GM04504 (cell line): ENCODE measurements around the gene CLCF1.
A peak's percentile ranks its signal among the peaks of the same experiment; 100 is the strongest.

ENCODE experiments used
- DNase-seq: peaks from one replicate; pipeline ENCODE4 v3.0.0-alpha.2; 2012; ENCODE audit warnings: low read depth

The CLCF1 gene

DNA sequence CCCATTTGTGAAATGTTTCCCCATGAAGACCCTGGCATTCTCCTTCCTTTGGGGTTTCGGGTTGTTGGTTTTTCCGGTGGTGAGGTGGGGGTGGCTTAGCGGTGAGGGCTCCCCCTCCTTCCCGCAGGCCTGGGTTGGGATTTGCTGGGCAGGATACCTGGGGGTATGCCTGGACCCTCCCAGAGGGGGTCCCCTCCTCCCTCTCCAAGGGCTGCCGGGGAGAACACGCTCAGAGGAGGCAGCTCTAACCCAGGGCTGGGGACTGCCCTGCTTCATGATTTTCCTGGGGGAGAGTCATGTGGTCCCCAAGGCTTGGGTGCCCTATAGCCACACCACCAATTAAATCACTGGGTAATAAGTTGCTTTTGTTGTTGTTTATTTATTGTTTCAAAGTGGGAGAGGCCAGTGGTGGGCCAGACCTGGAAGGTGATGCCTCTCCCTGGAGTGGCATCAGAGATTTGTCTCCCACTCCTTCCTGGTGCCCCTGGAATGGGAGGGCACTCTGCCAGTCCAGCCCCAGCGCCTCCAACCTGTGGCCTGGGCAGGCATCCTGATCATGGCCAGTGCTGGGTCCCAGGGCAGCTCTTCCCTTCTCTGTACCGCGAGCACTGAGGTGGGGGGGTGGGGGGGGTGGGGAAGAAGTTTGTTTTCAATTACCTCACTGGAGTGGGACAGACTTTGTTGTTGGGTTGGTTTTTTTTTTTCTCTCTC, 1.3 kb upstream of the CLCF1 start:
- no peak for DNase-seq

DNA sequence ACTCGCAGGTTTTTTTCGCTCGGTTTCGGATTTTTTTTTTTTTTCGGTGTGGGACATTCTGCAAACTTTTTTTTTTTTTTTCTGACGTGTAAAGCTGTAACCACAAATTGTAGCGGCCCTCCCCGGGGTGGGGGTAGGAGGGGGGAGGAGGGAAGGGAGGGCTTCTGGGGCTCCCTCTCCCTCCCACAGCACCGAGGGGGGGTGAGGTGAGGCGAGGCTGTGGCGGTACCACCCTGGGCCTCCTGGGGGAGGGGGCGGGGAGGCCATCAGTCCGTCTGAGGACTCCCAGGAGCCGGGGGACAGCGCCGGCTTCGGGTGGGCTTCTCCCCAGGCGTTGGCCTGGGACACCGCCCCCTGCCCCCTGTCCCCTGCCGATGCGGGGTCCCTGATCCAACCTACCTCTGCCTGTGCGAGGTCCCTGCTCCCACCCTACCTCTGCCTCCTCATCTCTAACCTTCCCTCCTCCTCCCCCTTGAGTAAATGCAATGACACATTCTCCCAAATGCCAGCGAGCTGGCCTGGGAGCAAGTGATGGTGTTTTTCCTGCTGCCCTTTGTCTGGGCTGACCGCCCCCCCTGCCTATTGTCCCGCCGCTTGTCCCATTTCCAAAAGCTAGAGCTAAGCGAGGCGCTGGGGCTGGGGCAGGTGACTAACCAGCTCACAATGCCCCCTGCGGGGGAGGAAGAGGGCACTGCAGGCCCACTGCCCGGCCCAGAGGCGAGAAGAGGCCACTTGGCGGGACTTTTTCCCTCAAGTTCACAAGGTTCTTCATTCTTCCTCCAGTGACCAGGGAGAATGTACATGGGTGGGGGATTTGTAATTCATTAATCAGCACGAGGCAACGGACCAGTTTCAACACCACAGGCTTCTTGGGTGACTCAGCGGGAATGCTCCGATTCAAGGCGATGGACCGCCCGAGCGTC, 511 bp upstream of the CLCF1 start:
- DNase-seq: peak; percentile 95

DNA sequence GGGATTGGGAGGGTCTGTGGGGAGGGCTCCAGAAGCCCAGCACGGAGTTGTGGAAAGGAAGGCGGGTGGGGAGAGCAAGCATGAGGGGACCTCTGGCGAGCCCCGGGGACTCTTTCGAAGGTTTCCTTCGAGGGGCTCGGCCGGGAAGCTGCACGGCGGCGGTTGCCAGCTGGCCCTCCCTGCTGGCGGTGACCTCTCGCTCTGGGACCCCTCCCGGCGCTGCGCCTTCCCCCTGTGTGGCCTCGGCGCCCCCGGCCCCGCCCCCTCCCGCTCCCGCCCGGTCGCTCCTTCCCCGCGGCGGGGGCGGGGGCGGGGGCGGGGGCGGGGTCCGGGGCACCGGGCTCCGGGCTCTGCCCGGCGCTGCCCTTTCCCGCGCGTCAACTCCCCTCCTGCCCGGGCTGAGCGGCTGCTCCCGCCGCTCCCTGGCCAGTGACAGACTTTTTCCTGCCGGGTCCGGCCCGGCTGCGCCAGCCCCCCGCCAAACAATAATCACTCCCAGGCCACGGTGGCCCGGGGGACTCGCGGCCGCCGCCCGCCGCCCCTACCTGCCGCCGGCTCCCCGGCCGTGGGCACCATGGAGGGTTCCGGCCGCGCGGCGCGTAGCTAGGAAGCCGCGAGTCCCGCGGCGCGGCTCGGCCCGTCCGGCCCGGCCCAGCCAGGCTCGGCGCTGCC, 941 bp downstream of the CLCF1 start:
- DNase-seq: no peak

DNA sequence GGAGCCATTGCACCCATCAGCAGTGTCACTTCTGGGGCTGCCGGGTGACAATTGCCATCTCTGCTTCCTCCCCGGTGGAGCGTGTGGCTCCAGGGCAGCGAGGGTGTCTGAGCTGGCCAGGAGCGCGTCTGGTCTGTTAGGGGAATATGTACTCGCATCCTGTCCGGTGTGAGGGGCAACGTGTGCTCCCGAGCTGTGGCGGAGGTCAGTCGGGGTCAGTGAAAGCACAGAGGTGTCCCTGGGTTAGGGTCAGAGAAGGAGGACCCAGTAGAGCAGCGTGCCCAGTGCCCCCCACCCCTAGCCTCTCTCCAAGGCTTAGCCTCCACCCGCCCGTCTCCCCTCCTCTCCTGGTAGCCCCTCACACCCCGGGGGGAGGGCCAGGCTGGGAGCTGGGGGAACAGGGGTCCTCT, 1.5 kb downstream of the CLCF1 start:
- no peak for DNase-seq

DNA sequence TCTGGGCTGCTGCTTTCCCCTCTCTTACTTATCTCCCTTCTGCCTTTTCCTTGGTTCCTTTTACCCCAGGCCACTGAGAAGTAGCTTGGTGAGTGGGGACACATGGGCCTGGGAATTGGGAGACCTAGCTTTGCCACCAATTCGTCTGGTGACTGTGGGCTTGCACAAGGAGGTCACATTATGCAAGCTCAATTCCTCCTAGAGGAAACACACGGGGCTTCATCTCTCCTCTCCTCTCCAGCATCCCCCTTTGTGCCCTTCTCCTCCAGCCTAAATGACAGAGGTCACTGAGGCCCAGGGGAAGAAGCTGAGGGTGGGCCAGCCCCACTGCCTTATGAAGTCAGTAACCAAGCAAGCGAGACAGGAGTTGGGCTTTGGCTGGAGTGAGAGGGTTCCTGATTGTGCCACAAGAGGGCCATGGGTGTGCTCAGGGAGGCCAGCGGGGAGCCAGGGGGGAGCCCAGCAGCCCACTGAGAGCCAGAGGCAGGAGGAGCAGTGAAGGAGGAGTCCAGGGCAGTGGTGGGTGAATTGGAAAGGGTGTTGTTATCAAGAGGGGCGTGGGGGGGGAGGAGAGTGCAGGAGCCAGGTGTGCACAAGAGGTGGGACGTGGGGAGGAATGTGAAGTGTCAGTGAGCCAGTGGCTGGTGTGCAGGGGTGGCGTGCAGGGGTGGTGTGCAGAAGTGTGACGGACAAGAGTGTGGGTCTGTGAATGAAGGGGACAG, 2.0 kb downstream of the CLCF1 start:
- DNase-seq: no peak

DNA sequence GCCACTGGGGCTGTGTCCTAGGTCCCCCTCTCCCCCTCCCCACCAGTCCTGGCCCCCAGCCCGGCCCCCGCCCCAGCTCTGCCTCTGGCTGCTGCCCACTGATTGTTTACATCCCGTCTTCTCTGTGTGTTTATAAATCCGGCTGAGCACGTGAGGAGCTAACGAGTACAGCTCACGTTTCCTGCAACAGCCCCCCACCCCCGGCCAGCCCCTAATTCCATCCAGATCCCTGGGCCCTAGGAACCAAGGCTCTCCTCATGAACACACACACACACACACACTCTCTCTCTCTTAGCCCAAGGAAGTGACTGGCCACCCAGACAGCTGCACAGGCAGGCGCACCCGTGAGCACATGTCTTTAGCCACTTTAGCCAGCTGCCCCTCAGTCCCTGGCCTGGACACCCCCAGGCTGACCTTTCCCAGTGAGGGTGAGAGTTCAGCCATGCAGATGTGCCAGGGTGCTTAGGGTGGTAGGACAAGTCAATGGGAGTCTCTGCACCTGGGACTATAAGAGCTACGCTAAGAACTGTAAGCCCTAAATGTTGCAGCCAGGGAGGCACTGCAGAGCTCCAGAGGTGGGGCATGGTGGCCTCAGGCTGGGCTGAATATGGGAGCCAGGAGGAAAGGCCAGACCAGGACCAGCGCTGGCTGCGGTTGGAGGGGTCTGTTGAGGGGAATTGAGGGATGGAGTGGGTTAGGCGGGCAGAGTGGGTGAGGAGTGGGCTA, 2.9 kb downstream of the CLCF1 start:
- DNase-seq: no peak

DNA sequence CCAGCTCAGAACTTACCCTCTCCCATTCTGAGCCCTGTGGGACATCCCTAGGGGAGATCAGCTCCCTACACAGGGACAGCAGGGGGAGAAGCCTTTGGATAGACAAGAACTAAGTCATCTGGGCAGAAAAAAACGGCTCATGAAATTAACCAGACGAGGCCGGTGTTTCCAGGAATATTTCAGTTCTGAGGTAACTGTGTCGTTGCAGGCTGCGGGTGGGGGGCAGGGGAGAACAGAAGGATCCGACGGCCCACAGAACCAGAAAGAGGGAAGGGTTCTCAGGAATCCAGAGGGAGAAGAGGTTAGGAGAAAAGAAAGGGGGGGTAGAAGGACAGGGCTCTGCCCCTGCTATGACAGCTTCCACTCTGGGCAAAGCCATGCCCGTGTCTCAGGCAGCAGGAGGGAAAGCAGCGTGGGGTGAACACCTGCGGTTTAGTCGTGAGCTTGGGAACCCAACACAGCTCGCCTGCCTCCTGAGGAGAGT, 3.6 kb downstream of the CLCF1 start:
- DNase-seq: no peak

DNA sequence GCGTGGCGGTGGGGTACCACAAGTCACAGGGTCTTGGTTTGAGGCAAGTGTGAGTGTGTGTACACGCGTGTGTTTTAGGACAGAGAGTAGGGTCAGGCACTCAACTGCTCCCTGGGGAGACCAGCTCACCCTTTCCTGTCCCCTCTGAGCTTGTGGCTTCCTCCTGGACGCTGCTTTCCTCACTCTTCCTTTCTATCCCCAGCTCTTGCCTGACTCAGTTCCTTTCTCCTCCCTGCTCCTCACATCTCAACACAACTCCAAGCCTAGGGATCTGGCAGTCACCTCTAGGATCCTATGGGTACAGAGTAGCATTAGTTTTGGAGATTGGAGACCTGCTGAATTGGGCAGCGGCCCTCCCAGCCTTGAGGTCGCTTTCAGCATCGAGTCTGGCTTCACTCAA, 4.1 kb downstream of the CLCF1 start:
- DNase-seq: no peak

DNA sequence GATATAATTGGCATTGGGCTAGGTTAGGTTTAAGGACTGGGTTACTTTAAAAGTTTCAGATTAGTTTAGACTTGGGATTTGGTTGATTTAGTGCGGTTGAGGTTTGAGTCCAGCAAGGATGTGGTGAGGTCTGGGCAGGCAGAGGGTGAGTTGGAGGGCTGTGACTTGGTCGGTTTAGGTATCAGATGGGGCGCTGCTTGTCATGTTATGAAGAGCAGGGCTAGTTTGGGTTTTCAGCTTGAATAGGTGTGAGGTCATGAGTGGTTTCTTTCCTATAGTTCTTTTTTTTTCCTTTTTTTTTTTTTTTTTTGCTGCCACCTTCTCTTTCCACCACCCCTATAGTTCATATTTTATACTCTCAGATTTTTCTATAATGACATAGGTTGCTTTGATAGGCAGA, 4.8 kb downstream of the CLCF1 start:
- no peak for DNase-seq

DNA sequence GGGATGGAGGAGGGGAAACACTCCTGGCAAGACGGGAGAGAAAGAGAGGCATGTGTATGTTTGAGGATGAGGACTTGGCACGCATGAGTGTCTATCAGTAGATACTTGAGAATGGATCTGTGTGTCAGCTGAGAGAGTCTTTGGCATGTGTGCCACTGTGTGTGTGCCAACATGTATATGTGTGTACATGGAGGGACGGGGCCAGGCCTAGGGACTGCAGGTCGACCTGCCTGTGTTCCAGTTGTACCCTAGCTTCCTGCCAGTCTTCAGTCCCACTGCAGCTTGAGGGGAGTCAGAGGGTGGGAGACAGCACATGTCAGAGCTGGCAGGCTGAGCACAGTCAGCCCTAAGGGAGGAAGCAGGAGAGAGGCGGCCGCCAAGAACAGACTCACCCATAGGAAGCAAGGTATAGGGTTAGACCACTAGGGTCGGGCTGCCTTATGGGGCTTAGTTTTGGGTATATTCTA, 5.6 kb downstream of the CLCF1 start:
- DNase-seq: no peak

DNA sequence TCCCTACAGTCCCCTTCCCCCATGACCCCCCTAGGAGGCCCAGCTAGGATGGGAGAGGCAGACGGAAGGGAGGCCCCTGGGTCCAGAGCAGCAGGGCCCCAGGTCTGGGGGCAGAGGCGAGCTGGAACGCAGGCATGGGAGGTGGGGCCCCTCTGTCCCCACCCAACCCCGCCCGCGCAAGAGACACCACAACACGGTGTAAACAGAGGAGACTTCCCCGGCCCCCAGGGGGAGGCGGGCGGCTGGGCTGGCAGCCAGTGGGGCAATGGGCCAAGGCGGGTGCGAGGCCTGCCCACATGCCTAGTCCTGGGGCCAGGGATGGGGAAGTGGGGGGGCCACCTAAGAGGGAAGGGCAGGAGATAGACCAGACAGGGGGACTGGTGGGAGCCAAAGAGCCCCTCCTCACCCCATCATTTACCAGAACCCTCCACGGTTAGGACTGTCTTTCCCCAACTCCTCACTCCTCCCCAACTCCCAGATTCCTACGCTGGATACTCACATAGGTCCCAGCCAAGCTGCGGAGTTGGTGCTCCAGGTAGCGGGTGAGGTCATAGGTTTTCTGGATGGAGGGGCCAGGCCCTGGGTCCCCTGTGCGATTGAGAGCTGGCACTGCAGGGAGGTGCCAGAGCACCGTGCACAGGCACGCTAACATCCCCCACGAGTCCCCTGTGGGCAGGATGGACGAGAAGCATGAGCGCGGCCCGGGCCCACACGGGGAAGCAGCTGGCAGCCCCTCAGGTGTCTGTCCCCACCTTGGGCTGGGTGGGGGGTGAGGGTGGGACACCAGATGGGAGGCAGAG, 6.2 kb downstream of the CLCF1 start:
- no peak for DNase-seq

DNA sequence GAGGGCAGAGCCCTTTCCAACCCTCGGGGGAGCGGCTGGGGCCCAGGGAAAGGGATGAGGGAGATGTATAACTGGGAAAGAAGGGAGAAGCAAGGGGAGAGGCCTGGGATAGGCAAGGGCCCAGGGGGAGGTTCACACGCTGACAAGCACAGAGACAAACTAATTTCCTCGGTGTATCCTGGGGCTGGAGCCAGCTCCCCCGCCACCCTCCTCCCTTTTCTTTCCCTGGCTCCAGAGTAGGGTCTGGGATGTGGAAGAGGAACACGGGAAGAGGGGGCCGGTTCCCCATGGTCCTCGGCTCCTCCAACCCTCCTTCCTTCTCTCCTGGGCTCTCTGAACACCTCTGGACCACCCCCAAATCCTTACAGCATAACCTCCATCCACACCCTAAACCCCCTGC, 6.9 kb downstream of the CLCF1 start:
- no peak for DNase-seq

DNA sequence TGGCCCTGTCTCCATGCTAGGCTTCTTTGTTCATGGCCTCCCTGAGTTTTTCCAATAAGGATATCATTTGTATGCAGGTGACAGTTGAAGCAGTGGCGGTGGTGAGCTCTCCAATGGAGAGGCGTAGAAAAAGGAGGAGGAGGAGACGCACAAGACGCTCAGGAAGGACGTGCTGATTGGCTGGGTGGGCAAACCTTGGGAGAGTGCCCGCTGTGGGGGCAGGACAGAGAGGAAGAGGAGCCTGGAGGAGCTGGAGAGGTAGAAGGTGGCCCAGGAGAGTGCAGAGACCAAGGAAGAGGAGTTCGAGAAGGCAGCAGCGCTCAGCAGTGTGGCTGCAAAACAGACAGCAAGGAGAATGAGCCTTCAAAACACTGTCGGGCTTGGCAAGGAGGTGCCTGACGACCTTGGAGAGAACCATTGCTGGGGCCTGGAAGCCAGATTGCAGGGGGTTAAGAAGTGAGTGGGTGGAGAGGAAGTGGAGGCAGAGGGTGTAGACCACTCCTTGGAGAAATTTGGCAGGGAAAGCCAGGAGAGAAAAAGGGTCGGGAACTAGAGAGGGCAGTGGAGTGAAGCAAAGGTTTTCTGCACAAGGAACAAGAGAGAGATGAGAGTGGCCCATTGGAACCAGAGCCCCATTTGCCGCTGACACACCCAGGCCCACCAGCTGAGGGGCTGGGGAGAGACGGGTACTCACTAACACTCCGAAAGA, 7.5 kb downstream of the CLCF1 start:
- no peak for DNase-seq

DNA sequence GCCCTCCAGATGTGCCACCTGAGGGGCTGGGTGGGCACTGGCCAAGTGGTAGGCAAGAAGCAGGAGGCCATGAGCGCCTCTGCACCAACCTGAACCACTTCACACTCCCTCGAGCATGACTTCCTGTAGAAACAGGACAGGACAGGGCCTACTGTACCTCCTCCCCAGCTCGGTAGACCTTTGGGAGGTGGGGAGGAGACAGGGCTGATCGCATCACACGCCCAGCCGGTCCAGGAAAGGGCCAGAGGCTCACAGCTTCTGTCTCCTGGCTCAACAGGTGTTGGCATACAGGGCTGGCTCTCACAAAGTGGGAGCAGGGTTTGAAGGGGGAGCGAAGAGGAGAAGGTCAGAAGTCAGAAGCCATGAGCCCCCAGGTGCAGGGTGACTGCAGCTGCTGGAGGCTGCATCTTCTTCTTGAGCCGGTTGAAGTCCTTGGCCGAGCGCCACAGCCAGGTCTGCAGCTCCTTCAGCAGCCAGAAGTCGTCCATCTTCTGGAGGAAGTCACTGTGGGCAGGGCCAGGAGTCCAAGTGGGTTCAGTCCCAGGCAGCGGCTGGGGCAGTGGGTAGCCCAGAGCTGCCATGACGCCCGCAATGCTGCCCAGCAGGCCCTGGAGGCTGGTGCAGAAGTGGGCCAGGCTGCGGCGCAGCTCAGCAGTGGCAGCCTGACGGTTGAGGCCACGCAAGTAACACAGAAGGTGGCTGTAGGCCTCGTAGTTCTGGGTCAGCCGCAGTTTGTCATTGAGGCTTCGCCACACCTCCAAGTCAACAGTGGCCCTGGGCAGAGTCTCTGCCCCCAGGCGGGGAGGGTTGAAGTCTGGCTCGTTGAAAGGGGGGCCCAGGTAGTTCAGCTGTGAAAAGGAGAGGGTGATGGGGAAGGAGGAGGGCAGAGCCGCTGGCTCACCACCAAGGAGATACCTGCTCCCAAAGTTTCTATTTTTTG, 8.3 kb downstream of the CLCF1 start:
- DNase-seq: no peak

DNA sequence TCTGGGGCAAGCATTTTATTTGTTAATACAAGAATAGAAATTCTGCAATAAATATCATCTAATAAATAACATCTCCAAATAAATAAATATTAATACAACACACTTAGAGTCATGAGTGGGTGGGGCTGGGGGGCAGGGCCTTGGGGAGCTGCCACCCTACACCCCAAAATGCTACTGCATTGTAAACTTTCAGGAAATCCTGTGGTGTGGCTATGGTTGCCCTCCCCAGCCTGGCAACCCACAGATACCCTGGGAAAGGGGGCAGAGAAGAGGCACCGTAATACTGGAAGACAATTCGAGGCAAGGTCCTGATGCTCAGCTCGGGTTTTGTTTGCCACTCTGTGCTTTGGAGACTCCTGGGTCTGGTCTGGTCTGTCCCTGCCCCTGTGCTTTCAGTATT, 9.2 kb downstream of the CLCF1 start:
- DNase-seq: no peak

DNA sequence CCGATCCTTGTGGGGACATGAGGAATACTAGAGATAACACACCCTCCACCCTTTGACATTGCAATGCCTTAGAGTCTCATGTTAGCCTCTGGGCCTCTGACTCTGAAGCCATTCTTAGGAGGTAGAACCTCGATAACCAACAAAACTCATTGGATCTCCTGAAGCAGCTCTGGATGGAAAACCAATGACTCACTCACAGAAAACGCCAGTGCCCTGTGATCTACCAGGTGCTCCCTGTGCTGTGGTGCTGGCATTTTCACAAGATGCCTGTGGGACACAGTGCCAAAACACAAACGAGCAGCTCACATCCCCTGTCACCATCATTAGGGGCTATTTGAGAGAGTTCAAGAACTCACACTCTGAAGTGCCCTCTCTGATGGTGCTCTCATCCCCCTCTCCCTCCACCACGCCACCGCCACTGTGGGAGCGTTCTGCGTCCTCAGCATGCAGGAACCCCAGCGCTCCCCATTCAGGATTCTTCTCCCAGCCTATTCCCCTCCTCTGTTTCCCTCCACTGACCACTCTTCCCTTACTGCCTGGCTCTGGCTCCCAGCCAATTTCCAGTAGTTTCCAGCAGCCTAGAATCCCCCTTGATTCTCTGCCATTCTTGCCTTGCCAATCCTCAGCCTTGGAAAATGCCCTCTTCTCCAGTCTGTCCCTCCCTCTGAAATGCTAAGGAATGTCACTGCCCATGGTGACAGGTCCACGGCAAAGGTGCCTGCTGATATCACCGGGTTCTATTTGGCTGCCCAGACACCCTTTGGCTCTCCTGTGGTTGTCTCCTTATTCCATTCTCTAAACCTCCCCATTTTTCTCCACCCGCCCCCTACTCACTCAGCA, 15.3 kb downstream of the CLCF1 start:
- DNase-seq: no peak

DNA sequence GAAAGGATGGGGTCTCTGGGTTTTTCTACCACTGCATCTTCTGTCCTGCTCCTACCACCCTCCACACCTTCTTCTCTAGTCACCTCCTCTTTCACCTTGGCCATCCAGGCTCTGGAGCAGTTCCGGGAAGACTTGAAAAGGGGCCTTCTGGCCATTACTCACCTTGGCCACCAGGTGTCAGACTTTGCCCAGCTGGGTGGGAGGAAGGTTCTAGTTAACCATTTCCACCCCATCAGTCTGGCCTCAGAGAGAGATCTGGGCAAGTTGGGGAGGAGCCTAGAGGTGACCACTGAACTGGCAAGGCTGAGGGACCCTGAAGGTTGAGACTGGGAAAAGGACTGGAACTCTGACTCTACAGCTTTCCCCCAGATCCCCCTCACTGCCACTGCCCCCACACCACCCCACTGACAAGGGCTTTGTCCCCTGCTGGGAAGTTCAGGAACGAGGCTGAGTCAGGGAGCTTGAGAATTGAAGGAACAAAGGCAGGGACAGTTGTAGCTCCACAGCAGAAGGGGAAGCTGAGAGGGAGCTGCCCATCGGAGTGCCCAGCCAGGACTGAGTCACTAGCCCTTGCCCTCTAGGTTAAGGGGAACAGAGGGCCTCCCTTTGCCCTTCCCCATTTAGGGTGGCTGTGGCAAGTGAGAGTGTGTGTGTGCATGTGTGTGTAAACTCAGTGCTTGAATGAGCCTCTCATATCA, 16.4 kb downstream of the CLCF1 start:
- DNase-seq: no peak
